PFSK-1 (cell line): ENCODE data around the gene PGAM5.

Experiments used
- SIN3A ChIP-seq: IDR thresholded peaks from 2 replicates; pipeline ENCODE4 v1.6.1; 2012; ENCODE audit warnings: mild to moderate bottlenecking, low read length, moderate library complexity, borderline replicate concordance; ENCODE audit not compliant: insufficient read depth
- TF ChIP-seq, protein P1 (sequence below), 2 experiments: IDR thresholded peaks; 2 replicates each; pipeline versions ENCODE4 v1.6.1 to v1.8.0; 2011 to 2012; ENCODE audit warnings: low read depth in 2 of 2, low read length in 2 of 2, control low read depth in 1 of 2, inconsistent platforms in 1 of 2, mild to moderate bottlenecking in 1 of 2, moderate library complexity in 1 of 2; ENCODE audit not compliant: insufficient read depth in 1 of 2

DNA sequence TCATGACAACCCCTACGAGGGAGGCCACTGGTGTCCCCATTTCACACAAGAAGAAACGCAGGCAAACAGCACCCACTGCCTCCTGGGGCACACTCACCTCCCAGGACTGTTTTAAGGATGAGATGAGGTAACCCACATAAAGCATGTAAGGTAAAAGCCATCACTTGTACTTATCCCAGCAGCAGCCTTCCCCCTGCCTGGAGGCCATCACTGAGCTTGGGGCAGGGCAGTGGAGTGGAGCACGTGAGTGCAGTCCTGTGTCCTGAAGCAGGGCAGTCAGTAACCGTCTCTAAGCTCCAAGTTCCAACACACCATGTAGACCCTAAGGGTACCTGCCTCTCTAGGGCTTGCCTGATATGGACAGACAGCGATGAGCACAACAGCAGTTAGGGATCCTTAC lies 25.2 kb upstream of the PGAM5 start:
- TF ChIP-seq SIN3A = no peak
- TF ChIP-seq, protein P1, sequence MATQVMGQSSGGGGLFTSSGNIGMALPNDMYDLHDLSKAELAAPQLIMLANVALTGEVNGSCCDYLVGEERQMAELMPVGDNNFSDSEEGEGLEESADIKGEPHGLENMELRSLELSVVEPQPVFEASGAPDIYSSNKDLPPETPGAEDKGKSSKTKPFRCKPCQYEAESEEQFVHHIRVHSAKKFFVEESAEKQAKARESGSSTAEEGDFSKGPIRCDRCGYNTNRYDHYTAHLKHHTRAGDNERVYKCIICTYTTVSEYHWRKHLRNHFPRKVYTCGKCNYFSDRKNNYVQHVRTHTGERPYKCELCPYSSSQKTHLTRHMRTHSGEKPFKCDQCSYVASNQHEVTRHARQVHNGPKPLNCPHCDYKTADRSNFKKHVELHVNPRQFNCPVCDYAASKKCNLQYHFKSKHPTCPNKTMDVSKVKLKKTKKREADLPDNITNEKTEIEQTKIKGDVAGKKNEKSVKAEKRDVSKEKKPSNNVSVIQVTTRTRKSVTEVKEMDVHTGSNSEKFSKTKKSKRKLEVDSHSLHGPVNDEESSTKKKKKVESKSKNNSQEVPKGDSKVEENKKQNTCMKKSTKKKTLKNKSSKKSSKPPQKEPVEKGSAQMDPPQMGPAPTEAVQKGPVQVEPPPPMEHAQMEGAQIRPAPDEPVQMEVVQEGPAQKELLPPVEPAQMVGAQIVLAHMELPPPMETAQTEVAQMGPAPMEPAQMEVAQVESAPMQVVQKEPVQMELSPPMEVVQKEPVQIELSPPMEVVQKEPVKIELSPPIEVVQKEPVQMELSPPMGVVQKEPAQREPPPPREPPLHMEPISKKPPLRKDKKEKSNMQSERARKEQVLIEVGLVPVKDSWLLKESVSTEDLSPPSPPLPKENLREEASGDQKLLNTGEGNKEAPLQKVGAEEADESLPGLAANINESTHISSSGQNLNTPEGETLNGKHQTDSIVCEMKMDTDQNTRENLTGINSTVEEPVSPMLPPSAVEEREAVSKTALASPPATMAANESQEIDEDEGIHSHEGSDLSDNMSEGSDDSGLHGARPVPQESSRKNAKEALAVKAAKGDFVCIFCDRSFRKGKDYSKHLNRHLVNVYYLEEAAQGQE (IDR thresholded peaks at IDR 0.05; ENCODE audit: insufficient read depth in 1 of 2, low read depth in 2 of 2, low read length in 2 of 2) = no peak
